ENCODE data around the gene TMEM271.

DNA sequence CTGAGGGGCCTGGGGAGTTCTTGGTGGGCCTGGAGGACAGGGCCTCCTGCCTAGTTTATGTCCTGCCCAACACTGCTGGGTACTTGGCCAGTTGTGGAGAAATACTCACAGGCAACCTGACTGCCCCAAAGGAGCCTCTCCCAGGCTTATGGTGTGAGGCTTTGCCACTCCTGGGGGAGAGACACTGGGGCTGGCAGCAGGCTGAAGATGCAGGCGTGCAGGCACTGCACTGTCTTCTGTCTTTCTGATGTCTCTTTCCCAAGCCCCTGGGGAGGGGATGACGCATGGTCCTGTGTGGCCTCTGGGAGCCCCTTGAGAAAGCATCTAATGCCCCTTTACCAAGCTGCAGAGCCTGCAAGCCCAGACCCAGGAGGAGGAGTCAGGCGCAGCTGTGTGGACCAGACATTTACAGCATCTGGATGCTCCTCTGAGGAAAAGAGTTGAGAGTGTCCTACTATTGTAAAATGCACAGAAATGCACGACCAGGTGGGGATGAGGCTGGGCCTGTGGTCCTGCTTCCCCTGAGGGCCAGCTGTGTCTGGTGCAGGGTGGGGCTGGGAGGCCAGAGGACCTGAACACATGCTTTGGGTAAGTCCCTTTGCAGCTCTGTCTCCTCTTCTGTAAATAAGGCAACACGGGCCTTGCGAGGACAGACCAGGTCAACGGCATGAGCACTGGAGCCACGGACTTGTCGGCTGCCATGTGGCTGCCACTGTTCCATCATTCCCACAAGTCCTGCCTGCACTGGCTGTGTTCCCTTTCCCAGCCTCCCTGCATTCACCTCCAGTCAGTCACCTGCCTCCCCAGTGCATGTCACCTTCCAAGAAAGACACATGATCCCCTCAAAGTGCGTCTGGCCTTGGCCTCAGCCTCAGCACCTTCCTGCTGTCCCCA, 8.4 kb downstream of the TMEM271 start:
- no peak for TF ChIP-seq EP300 (IDR thresholded peaks at IDR 0.05; ENCODE audit: borderline replicate concordance)
- TF ChIP-seq, protein P1, sequence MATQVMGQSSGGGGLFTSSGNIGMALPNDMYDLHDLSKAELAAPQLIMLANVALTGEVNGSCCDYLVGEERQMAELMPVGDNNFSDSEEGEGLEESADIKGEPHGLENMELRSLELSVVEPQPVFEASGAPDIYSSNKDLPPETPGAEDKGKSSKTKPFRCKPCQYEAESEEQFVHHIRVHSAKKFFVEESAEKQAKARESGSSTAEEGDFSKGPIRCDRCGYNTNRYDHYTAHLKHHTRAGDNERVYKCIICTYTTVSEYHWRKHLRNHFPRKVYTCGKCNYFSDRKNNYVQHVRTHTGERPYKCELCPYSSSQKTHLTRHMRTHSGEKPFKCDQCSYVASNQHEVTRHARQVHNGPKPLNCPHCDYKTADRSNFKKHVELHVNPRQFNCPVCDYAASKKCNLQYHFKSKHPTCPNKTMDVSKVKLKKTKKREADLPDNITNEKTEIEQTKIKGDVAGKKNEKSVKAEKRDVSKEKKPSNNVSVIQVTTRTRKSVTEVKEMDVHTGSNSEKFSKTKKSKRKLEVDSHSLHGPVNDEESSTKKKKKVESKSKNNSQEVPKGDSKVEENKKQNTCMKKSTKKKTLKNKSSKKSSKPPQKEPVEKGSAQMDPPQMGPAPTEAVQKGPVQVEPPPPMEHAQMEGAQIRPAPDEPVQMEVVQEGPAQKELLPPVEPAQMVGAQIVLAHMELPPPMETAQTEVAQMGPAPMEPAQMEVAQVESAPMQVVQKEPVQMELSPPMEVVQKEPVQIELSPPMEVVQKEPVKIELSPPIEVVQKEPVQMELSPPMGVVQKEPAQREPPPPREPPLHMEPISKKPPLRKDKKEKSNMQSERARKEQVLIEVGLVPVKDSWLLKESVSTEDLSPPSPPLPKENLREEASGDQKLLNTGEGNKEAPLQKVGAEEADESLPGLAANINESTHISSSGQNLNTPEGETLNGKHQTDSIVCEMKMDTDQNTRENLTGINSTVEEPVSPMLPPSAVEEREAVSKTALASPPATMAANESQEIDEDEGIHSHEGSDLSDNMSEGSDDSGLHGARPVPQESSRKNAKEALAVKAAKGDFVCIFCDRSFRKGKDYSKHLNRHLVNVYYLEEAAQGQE (IDR thresholded peaks at IDR 0.05; ENCODE audit: low read depth): no peak

All from Ishikawa (cell line).